Measurements from ENCODE around the gene HID1. TPM values are rescaled to one million over a fixed set of nuclear protein-coding genes. Genes with fewer than 3 reads are reported as not detected.

Gene HID1
- total RNA-seq, 6 experiments from 2014 or later, result 0.40 to 0.96 (median 0.56) TPM

DNA sequence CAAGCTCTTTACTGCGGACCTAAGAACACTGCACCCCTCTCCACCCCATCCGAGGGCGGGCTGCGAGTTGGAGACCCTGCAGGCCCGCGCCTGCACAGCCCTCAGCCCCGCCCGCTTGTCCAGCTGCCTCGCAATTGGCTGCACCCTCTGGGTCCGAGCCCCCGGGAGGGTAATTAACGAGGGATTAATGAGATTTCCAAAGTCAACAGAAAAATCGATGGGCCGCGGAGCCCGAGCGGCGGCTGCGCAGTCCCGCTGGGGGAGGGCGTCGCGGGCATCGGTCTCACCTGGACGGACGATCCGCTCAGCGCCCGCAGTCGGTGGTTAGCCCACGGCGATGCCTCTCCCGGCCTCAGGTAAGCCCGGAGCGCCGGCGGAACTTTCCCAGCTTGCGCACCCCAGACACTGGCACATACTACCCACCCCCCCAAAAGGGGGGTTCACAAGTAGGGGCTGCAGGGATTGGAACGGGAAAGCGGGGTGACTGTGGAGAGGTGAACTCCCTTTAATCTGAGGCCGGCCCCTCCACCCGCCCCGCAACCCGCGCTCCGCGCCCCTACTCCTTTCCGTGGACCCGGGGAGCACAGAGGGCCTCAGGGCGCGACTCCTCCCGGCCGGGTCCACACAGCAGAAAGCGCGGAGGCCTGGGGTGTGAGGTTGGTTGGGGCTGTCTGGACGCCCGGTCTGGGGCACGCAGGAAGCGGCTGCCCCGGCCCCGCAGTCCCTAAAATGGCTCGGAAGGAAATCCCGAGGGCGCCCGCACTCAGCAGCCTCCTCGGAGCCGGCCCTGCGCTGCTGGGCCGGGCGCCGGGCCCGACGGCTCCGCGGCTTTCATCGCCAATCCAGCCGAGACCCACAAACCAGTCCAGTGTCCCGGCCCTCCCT, 36.7 kb downstream of the HID1 start, which contains the start of gene OTOP3:
Gene OTOP3, plus strand, starts transcription at position 314 of the 885 bp plus-strand sequence. Its CDS starts 24 bp downstream, at position 338.
- no peak within 1 kb of the TSS for H3K27ac Mint-ChIP-seq
- TF ChIP-seq, protein P1, sequence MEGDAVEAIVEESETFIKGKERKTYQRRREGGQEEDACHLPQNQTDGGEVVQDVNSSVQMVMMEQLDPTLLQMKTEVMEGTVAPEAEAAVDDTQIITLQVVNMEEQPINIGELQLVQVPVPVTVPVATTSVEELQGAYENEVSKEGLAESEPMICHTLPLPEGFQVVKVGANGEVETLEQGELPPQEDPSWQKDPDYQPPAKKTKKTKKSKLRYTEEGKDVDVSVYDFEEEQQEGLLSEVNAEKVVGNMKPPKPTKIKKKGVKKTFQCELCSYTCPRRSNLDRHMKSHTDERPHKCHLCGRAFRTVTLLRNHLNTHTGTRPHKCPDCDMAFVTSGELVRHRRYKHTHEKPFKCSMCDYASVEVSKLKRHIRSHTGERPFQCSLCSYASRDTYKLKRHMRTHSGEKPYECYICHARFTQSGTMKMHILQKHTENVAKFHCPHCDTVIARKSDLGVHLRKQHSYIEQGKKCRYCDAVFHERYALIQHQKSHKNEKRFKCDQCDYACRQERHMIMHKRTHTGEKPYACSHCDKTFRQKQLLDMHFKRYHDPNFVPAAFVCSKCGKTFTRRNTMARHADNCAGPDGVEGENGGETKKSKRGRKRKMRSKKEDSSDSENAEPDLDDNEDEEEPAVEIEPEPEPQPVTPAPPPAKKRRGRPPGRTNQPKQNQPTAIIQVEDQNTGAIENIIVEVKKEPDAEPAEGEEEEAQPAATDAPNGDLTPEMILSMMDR (IDR thresholded peaks at IDR 0.05), result no peak
- no peak within 1 kb of the TSS for H3K4me3 Mint-ChIP-seq

DNA sequence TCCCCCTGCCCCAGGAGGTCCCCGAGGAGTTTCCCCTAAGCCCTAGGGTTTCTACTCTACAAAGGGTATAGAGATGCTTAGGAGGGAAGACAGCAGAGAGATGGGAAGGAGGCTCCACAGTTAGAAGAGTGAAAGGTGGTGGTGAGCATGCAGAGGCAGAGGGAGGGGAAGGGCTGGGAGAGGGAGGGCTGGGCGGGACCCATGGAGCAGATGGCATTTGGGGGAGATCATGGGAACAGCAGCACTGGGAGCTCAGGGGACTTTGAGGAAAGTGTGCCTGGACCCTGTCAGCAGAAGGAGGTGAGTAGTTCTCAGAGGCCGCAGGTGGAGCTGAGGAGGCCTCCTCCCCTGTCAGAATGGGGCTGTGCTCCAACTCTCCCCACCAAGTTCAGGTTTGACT, 37.5 kb downstream of the HID1 start:
- no peak for DNase-seq
- Mint-ChIP-seq H3K27me3 (ENCODE audit: insufficient read depth) (peaks cover 56% of the 10 kb centered on the region), H3K4me3 (no peak overlapping the region), H3K27ac (no peak overlapping the region), H3K9me3 (no peaks in the 10 kb centered on the region), H3K36me3 (ENCODE audit: low read depth) (no peaks in the 10 kb centered on the region), H3K4me1 (ENCODE audit: low read depth) (no peaks in the 10 kb centered on the region)
- TF ChIP-seq, protein P1 (IDR thresholded peaks at IDR 0.05), result no peak

More for the DNA sequence above, 36.7 kb downstream of the HID1 start, which contains the start of gene OTOP3:
- H3K27me3 Mint-ChIP-seq (ENCODE audit: insufficient read depth), result peaks cover 56% of the 10 kb centered on the region
- H3K9me3 Mint-ChIP-seq, result no peaks in the 10 kb centered on the region
- no peaks in the 10 kb centered on the region for H3K4me1 Mint-ChIP-seq (ENCODE audit: low read depth)
- no peaks in the 10 kb centered on the region for H3K36me3 Mint-ChIP-seq (ENCODE audit: low read depth)
- DNase-seq, result no peak

DNA sequence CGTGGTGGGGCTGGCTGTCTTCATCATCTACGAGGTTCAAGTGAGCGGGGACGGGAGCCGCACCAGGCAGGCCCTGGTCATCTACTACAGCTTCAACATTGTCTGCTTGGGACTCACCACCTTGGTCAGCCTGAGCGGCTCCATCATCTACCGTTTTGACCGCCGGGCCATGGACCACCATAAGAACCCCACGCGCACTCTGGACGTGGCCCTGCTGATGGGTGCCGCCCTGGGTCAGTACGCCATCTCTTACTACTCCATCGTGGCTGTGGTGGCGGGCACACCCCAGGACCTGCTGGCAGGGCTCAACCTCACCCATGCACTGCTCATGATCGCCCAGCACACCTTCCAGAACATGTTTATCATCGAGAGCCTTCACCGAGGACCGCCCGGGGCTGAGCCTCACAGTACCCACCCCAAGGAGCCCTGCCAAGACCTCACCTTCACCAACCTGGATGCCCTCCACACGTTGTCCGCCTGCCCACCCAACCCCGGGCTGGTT, 42.0 kb downstream of the HID1 start:
- Mint-ChIP-seq H3K36me3 (ENCODE audit: low read depth) (no peaks in the 10 kb centered on the region), H3K27ac (no peak overlapping the region), H3K4me3 (no peak overlapping the region), H3K9me3 (no peaks in the 10 kb centered on the region), H3K4me1 (ENCODE audit: low read depth) (no peaks in the 10 kb centered on the region), H3K27me3 (ENCODE audit: insufficient read depth) (peaks cover 58% of the 10 kb centered on the region)
- TF ChIP-seq, protein P1 (IDR thresholded peaks at IDR 0.05), result no peak
- no peak for DNase-seq

DNA sequence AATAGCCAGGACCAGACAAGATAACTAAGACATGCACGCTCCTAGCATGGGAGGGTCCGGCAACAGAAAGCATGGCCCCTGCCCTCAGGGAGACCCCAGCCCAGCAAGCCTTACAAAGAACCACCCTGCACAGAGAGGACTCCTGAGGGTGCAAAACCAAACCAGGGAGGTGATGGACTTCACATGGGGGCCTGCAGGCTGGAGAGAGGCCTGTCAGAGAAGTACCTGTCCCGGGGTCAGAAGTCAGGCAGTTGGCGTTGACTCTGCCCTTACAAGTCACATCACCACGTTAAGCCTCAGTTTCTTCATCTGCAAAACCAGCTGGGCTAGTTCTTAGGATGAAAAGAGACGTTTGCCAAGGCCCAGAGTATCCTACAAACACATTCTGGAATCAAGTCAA, 43.8 kb downstream of the HID1 start:
- TF ChIP-seq, protein P1 (IDR thresholded peaks at IDR 0.05), result no peak
- no peaks in the 10 kb centered on the region for H3K9me3 Mint-ChIP-seq
- no peak overlapping the region for H3K4me3 Mint-ChIP-seq
- H3K27ac Mint-ChIP-seq, result no peak overlapping the region
- no peaks in the 10 kb centered on the region for H3K36me3 Mint-ChIP-seq (ENCODE audit: low read depth)
- DNase-seq, result no peak
- no peaks in the 10 kb centered on the region for H3K4me1 Mint-ChIP-seq (ENCODE audit: low read depth)
- H3K27me3 Mint-ChIP-seq (ENCODE audit: insufficient read depth), result peaks cover 53% of the 10 kb centered on the region

DNA sequence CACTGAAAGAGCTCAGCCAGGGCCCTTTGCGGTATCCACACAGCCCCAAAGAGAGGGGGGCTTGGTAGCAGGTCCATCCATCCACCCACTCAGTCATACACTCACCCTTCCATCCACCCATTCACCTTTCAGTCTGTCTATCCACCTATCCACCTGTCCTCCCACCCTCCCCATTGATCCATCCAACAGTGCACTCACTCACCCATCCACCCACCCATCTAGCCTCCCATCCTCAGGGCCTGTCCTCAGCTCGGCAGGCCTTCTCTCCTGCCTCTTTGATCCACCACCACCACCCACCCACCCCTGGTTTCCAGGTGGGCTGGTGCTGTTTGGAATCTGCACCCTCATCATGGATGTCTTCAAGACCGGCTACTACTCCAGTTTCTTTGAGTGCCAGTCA, 47.3 kb downstream of the HID1 start:
- no peaks in the 10 kb centered on the region for H3K4me1 Mint-ChIP-seq (ENCODE audit: low read depth)
- peaks cover 46% of the 10 kb centered on the region for H3K27me3 Mint-ChIP-seq (ENCODE audit: insufficient read depth)
- H3K27ac Mint-ChIP-seq, result no peak overlapping the region
- DNase-seq, result no peak
- H3K36me3 Mint-ChIP-seq (ENCODE audit: low read depth), result no peaks in the 10 kb centered on the region
- no peaks in the 10 kb centered on the region for H3K9me3 Mint-ChIP-seq
- H3K4me3 Mint-ChIP-seq, result no peak overlapping the region
- TF ChIP-seq, protein P1 (IDR thresholded peaks at IDR 0.05), result no peak
